RWPE2 (cell line): ENCODE measurements around the gene CACNA2D4.

Source experiments
- ATAC-seq: fragments of 200-7000 bp; cut with Tn5 transposase; 3 replicates; pipeline ENCODE4 v1.9.1; 2021; ENCODE audit warnings: low read depth
- DNase-seq: peaks from one replicate; pipeline ENCODE4 v3.0.0-alpha.2; 2020; ENCODE audit warnings: low spot score
- H3K27ac ChIP-seq: fragments of 450-650 bp; 2 replicates; pipeline ENCODE4 v1.5.1; 2017; ENCODE audit warnings: mild to moderate bottlenecking; ENCODE audit not compliant: poor library complexity, severe bottlenecking
- H3K27me3 ChIP-seq: fragments of 250-450 bp; sonication (Bioruptor Pico); 2 replicates; pipeline ENCODE4 v1.5.1; 2021; ENCODE audit warnings: mild to moderate bottlenecking, moderate library complexity; ENCODE audit not compliant: insufficient read depth, poor library complexity, severe bottlenecking
- H3K36me3 ChIP-seq: fragments of 250-450 bp; sonication (Bioruptor Pico); 2 replicates; pipeline ENCODE4 v1.5.1; 2020; ENCODE audit warnings: low read depth, mild to moderate bottlenecking, moderate library complexity
- H3K4me1 ChIP-seq: fragments of 250-450 bp; sonication (Bioruptor Pico); 2 replicates; pipeline ENCODE4 v1.5.1; 2021; ENCODE audit warnings: mild to moderate bottlenecking, moderate library complexity; ENCODE audit not compliant: insufficient read depth, poor library complexity, severe bottlenecking
- H3K4me3 ChIP-seq: fragments of 250-450 bp; sonication (Bioruptor Pico); 2 replicates; pipeline ENCODE4 v1.5.1; 2021; ENCODE audit warnings: mild to moderate bottlenecking, moderate library complexity; ENCODE audit not compliant: severe bottlenecking
- H3K9me3 ChIP-seq: fragments of 250-450 bp; sonication (Bioruptor Pico); 2 replicates; pipeline ENCODE4 v1.5.1; 2021; ENCODE audit warnings: mild to moderate bottlenecking, moderate library complexity; ENCODE audit not compliant: severe bottlenecking
- TF ChIP-seq, protein P1 (sequence below): fragments of 450-650 bp; IDR thresholded peaks from one replicate; pipeline ENCODE4 v1.5.1; 2017; ENCODE audit warnings: mild to moderate bottlenecking, moderate library complexity; ENCODE audit not compliant: poor library complexity, severe bottlenecking

CACNA2D4 gene

GRCh38 chr12:1928439-1929121, 10.1 kb upstream of the CACNA2D4 start:
- DNase-seq, result no peak
- Histone ChIP-seq H3K4me1 (no peaks in the 10 kb centered on the region), H3K27me3 (no peaks in the 10 kb centered on the region), H3K27ac (no peak overlapping the region), H3K9me3 (no peaks in the 10 kb centered on the region), H3K4me3 (no peak overlapping the region), H3K36me3 (no peaks in the 10 kb centered on the region)
- TF ChIP-seq, protein P1, sequence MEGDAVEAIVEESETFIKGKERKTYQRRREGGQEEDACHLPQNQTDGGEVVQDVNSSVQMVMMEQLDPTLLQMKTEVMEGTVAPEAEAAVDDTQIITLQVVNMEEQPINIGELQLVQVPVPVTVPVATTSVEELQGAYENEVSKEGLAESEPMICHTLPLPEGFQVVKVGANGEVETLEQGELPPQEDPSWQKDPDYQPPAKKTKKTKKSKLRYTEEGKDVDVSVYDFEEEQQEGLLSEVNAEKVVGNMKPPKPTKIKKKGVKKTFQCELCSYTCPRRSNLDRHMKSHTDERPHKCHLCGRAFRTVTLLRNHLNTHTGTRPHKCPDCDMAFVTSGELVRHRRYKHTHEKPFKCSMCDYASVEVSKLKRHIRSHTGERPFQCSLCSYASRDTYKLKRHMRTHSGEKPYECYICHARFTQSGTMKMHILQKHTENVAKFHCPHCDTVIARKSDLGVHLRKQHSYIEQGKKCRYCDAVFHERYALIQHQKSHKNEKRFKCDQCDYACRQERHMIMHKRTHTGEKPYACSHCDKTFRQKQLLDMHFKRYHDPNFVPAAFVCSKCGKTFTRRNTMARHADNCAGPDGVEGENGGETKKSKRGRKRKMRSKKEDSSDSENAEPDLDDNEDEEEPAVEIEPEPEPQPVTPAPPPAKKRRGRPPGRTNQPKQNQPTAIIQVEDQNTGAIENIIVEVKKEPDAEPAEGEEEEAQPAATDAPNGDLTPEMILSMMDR, result no peak
- ATAC-seq, result no peak

DNA sequence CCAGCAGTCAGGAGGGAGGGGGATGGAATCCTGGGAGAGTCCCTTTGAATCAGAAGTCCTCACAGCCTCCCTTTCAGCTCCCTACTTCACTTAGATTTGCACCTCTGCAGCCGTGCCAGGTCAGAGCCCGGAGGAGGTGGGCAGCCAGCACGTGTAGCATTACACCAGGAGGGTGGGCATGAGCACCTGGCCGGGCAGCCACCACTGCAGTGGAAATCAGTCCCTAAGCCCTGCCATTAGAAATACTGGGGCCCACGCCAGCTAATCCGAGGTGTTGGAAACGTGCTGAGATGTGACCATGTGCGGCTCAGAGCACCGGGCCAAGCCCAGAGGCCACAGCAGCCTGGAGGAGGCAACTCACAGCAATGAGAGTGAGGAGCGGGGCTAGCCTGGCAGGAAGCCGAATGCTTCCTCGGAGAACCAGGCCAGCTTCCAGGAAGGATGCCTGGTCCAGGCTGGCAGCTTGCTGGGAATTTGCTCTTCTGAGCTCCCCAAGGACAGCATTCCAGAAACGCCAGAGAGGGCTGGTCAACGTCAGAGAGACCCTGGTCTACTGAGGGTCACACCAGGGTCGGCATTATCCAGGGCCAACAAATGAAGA, 9.4 kb upstream of the CACNA2D4 start:
- Histone ChIP-seq H3K27ac (no peak overlapping the region), H3K4me3 (no peak overlapping the region), H3K4me1 (no peaks in the 10 kb centered on the region), H3K27me3 (no peaks in the 10 kb centered on the region), H3K36me3 (no peaks in the 10 kb centered on the region), H3K9me3 (no peaks in the 10 kb centered on the region)
- TF ChIP-seq, protein P1, result no peak
- no peak for ATAC-seq
- DNase-seq, result no peak

- TF ChIP-seq, protein P1, result no peak
- Histone ChIP-seq H3K4me3 (no peak overlapping the region), H3K27ac (no peak overlapping the region), H3K36me3 (no peaks in the 10 kb centered on the region), H3K9me3 (no peaks in the 10 kb centered on the region), H3K27me3 (no peaks in the 10 kb centered on the region), H3K4me1 (no peaks in the 10 kb centered on the region)
- DNase-seq (no peak), ATAC-seq (no peak)
Measured at GRCh38 chr12:1927051-1927680, 8.7 kb upstream of the CACNA2D4 start.

DNA sequence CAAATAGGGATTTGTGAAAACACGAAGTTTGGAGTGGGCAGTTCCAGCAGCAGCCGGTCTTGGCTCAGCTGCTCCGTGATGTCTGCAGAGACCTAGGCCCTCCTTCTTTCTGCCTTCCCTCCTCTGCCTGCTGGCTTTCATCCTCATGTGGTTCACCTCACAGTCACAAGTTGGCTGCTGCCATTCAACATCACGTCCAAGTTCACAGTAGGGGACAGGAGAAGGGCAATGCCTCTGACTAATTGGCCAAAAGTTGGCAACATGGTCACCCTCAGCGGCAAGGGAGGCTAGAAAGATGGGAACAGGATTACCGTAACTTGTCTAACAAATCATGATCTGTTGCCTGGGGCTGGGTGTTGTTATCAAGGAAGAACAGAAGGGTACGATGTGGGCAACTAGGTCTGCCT, 7.8 kb upstream of the CACNA2D4 start:
- Histone ChIP-seq H3K27me3 (no peaks in the 10 kb centered on the region), H3K27ac (no peak overlapping the region), H3K36me3 (no peaks in the 10 kb centered on the region), H3K4me3 (no peak overlapping the region), H3K4me1 (no peaks in the 10 kb centered on the region), H3K9me3 (no peaks in the 10 kb centered on the region)
- ATAC-seq (no peak), DNase-seq (no peak)
- TF ChIP-seq, protein P1, result no peak

DNA sequence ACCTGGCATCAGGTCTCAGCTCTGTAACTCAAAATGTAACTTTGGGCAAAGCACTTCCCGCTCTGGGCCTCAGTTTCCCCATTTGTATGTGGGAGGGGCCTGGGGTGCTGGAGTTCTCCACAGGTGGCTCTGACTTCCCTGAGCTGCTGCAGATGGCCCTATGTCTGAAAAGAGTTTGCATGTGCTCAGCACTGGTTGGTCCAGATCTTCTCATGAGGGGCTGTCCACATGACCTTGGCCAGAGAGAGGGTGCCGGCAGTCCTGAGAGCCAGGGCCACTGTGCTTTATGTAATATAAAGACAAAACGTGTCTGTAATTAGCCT, 7.2 kb upstream of the CACNA2D4 start:
- no peak for ATAC-seq
- Histone ChIP-seq H3K36me3 (no peaks in the 10 kb centered on the region), H3K27me3 (no peaks in the 10 kb centered on the region), H3K4me3 (no peak overlapping the region), H3K9me3 (no peaks in the 10 kb centered on the region), H3K27ac (no peak overlapping the region), H3K4me1 (no peaks in the 10 kb centered on the region)
- TF ChIP-seq, protein P1, result no peak
- DNase-seq, result no peak
